GM12875 (cell line): ENCODE results near the gene SEMA6C.

Experiments used
- H3K4me3 ChIP-seq: one replicate; pipeline ENCODE4 v1.5.1; 2011; ENCODE audit warnings: low read depth, low read length, control low read depth
- TF ChIP-seq, protein P1 (sequence below): IDR thresholded peaks from 2 replicates; pipeline ENCODE4 v1.5.1; 2011; ENCODE audit warnings: low read depth, mild to moderate bottlenecking, control low read depth, inconsistent platforms, low read length, moderate library complexity, borderline replicate concordance; ENCODE audit not compliant: insufficient read depth

The SEMA6C gene

DNA sequence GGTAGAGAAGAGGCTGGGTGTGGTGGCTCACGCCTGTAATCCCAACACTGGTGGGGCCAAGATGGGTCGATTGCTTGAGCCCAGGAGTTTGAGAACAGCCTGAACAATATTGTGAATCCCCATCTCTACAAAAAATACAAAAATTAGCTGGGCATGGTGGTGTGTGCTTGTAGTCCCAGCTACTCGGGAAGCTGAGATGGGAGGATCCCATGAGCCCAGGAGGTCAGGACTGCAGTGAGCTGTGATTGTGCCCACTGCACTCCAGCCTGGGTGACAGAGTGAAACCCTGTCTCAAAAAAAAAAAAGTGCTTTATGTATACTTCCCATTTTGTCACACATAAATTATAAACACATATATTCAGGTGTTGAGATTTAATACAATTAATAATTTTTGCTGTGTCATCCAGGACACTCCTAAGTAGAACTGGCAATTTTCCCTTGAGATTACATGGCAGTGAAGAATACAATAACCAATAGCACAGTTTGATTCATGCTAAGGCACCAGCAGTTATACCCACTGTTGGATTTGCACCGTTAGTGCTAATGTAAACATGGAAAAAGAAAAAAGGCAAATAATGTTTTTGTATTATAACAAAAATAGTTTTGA lies 60.4 kb downstream of the SEMA6C start:
- no peak overlapping the region for H3K4me3 ChIP-seq

More for the DNA sequence above, 60.4 kb downstream of the SEMA6C start:
- TF ChIP-seq, protein P1, sequence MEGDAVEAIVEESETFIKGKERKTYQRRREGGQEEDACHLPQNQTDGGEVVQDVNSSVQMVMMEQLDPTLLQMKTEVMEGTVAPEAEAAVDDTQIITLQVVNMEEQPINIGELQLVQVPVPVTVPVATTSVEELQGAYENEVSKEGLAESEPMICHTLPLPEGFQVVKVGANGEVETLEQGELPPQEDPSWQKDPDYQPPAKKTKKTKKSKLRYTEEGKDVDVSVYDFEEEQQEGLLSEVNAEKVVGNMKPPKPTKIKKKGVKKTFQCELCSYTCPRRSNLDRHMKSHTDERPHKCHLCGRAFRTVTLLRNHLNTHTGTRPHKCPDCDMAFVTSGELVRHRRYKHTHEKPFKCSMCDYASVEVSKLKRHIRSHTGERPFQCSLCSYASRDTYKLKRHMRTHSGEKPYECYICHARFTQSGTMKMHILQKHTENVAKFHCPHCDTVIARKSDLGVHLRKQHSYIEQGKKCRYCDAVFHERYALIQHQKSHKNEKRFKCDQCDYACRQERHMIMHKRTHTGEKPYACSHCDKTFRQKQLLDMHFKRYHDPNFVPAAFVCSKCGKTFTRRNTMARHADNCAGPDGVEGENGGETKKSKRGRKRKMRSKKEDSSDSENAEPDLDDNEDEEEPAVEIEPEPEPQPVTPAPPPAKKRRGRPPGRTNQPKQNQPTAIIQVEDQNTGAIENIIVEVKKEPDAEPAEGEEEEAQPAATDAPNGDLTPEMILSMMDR, result no peak
